B cell (primary cell): Measurements from ENCODE around the gene GLI3.

ENCODE experiments used
- EZH2 ChIP-seq: IDR thresholded peaks from 2 replicates; pipeline ENCODE4 v1.6.1; 2012; ENCODE audit warnings: borderline replicate concordance, low read depth, mild to moderate bottlenecking, moderate library complexity, low read length; ENCODE audit not compliant: insufficient read depth, poor library complexity, severe bottlenecking
- TF ChIP-seq, protein P1 (sequence below): fragments of 200-600 bp; IDR thresholded peaks from one replicate; pipeline ENCODE4 v1.8.0; 2022; ENCODE audit warnings: antibody characterized with exemption, mild to moderate bottlenecking

DNA sequence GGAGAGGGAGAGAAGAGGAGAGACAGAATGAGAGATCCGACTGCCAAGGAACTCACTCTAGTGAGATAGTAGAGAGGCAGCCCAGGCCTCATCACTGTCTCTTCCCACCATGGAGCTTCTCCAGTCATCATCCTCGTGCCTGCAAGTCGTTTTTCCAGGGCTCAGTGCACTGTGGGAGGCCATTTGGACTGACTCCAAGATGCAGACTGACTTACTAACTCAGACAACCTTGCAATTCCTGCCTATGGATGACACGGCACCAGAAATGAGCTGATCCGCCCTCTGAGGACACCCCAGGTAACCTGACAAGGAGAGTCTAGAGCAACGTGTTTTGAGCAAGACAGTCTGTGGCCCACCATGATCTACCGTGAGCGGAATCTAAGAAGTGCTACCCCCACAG lies 154.9 kb downstream of the GLI3 start:
- TF ChIP-seq, protein P1, sequence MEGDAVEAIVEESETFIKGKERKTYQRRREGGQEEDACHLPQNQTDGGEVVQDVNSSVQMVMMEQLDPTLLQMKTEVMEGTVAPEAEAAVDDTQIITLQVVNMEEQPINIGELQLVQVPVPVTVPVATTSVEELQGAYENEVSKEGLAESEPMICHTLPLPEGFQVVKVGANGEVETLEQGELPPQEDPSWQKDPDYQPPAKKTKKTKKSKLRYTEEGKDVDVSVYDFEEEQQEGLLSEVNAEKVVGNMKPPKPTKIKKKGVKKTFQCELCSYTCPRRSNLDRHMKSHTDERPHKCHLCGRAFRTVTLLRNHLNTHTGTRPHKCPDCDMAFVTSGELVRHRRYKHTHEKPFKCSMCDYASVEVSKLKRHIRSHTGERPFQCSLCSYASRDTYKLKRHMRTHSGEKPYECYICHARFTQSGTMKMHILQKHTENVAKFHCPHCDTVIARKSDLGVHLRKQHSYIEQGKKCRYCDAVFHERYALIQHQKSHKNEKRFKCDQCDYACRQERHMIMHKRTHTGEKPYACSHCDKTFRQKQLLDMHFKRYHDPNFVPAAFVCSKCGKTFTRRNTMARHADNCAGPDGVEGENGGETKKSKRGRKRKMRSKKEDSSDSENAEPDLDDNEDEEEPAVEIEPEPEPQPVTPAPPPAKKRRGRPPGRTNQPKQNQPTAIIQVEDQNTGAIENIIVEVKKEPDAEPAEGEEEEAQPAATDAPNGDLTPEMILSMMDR = no peak
- no peak for TF ChIP-seq EZH2
